Measurements from ENCODE around the gene TTLL9.

TTLL9 gene

DNA sequence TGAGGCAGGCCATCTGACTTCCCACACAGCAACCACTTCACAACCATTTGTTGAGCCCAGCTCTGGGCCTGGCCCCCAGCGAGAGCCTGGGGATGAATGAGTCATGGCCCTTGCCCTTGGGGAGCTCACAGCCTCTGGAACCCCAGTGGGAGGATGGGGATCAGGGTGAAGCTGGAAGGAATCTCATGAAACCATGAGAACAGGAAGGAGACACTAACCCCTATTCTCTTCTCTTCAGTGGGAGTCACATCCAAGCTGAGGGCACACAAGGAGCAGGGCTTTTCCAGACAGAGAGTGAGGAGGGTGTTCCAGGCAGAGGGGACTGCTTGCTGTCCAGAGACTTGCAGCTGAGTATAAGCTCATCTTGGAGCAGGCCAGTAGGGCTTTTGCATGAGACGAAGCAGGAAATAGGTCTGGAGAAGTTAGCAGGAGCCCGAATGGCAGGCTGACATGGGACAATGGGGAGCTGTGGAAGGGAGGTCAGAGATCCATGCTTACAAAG, 32.5 kb upstream of the TTLL9 start:
- DNase-seq (ENCODE audit: low read depth), result no peak

DNA sequence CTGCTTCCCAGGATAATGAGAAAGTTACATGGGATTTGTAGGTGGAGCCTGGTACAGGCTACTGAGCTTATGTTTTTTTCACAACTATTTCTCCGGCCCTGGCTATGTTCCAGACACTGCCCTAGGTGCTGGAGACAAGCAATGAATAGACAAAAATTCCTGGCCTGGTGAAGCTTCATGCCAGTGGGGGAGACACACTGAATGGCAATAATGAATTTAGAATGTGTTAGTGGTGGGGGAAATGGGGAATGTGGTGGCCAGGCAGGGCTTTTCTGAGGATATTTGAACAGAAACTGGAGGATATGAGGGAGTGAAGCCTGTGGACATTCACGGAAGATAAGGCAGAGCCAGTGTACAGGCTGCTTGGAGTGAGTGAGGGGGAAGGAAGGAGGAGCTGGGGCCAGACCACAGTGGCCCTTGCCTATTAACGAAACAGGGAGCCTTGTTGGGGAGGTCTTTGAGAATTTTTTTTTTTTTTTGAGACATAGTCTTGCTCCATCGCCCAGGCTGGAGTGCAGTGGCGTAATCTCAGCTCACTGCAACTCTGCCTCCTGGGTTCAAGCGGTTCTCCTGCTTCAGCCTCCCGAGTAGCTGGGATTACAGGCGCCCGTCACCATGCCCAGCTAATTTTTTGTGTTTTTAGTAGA, 31.7 kb upstream of the TTLL9 start:
- DNase-seq (ENCODE audit: low read depth), result no peak

DNA sequence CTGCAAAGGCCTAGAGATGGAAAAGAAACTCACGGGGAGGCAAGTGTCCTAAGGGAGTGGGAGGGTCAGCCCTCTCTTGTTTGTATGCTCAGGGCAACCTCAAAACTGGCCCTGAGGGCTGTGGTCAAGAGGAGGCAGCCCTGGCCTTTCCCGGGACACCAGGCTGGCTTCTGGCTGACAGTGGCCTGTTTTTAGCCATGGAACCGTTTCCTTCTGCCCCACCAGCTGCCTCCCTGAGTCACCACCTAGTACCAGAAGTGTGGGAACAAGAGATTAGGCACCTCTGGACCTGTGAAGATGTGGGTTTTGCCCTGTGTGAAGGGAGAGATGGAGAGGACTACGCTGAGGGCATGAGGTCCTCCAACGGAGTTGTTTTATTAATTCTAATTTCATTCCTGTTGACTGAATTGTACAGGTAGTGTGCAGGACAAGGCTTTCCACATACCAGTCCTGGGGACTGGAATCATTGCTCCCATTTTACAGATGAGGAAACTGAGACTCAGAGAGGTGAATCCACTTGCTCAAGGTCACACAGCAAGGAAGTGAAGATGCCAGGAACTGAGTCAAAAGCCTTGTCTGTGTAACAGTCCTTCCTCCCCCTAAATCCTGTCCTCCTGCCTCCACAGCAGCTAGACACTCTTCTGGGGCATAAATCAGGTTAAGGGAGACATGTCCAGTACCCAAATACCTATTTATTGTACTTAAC, 30.5 kb upstream of the TTLL9 start:
- DNase-seq (ENCODE audit: low read depth), result no peak

DNA sequence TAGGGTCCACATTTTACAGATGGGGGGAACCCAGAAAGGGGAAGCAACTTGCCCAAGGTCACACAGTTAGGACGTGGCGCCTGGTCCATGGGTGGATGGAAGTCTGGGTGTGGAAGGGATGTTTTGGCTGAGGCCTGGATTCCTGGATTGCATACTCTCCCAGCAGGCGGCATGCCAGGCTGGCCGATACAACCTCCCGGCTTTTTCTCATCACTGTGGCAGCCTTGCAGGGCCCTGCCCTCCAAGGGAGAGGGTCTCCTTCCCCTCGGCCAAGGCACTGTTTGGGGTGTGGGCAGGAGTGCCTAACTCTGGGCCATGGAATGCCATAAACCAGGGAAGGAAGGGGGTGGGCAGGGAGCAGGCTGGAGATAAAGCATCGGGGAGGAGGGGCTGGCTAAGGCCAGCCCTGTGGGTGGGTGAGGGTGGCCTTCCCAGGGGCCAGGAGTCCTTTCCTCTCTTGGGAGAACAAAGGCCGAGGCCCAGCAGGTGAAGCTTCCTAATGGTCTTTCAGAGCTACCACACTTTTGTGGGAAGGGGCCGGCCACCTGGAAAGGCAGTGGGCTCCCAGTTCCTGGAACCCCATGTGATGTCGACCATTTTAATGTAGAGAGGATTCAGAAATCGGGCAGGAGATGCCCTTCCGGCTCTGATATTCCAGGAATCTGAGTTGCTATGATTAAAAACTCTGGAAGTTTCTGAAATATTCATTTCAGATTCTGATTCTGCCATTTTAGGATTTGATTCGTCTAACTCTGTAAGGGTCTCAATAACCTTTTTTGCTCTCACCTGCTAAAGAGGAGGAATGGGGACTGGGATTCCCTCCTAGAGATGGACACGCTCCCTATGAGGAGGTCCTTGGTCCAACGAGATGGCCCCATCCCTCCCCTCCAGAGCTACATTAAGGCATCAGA, 29.3 kb upstream of the TTLL9 start:
- DNase-seq (ENCODE audit: low read depth), result no peak

DNA sequence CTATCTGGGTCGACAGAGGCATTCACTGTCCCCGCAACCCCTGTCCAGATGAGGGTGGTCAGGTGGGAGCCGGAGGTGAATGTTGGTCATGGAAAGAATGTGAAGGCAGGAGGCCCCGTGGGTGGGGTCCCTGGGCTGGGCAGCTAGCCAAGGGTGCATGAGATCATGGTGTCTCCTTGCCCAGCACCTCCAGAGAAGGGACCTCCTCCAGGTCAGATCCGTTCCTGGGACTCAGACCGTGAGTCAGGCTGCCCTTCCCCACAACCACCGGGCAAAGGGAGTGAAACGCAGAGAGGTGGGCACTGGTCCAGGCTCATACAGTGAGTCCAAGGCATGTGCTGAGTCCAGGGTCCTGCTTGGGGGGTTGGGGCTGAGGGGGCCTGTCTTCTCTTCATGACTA, 28.5 kb upstream of the TTLL9 start:
- no peak for DNase-seq (ENCODE audit: low read depth)

DNA sequence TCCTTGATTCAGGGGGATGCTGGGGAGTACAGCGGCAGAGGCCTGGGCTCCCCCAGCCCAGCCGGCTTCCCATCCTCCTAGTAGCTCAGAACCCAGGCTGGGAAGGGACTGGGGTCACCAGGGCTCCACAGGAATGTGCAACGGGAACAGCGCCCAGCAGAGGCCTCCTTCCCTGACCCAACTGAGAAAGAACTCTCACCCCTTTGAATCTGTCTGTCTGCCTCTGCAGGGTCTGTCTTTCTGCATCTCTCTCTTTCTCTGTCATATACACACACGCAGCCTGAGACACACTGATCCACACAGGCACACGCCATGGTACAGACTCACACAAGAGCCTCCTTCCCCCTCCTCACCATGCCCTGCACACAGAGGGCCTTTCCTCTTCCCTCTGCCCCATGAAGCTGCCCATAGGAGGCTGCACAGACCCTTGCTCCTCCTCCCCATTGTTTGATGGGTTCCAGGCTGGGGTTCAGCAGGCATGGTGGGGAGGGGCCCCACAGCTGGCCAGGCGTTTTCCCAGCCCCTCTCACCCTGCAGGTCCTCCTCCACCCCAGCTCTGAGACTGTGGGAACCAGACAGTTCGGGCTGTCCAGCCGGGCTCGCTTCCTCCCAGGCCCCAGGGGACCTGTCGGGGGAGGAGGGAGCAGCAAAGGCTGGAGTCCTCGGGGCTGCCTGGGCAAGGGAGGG, 27.8 kb upstream of the TTLL9 start:
- DNase-seq (ENCODE audit: low read depth), result no peak

DNA sequence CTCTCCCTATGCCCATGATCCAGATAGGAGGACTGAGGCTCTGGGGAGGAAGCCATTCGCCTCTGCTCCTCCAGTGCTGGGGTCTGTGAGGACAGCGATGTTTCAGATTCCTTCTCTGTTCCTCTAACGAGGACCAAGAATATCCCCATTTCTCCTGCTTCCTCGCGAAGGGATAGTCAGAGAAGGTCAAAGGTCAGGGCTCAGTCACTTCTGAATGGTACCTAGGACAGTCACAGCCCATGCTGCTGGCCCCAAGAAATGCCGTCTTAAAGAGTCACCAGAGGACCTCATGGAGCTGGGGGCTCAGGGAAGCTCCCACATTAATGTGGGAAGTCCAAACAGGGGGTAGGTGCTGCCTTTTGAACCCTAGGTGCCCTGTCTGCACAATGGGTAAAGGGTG, 27.1 kb upstream of the TTLL9 start:
- no peak for DNase-seq (ENCODE audit: low read depth)

DNA sequence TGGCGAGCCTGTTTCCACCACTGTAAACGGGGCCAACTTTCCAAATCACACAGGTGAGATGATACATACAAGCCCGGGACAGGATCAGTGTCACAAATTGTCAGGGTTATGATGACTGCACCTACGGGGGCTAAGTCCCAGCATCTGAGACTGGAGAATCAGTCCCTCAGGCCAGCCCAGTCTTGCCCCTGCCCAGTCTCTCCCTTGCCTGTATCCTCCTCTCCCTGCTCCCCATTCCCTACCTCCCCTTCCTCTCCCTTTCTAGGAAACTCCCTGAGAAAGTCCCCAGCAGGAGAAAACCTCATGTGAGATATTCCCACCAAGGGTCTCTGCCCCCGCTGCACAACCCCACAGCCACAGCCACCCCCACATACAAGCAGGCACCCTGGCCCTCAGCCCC, 26.6 kb upstream of the TTLL9 start:
- no peak for DNase-seq (ENCODE audit: low read depth)

DNA sequence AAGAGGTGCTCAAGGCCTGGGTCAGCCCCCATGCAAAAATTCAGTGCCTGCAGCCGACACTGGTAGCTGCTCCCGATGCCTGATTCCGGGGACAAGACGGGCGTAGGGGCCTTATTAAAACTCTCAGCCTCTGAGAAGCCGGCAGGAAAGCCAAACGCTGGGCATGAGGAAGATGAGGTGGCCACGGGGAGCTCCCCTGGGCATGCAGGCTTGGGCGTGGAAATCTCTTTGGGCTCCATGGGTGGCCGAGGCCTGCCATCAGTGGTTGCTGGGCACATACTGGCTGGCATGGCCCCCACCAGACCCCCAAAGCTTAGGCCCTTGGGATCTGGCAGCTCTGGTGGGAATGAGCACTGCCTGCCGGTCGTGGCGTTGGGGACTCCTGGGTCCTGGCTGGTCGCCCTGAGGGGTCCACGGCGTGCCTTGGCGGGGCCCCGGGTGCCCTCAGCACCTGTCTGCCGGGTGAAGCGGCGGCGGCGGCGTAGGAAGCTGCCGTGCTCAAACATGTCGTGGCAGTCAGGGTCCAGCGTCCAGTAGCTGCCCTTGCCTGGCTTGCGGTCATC, 25.6 kb upstream of the TTLL9 start:
- no peak for DNase-seq (ENCODE audit: low read depth)

DNA sequence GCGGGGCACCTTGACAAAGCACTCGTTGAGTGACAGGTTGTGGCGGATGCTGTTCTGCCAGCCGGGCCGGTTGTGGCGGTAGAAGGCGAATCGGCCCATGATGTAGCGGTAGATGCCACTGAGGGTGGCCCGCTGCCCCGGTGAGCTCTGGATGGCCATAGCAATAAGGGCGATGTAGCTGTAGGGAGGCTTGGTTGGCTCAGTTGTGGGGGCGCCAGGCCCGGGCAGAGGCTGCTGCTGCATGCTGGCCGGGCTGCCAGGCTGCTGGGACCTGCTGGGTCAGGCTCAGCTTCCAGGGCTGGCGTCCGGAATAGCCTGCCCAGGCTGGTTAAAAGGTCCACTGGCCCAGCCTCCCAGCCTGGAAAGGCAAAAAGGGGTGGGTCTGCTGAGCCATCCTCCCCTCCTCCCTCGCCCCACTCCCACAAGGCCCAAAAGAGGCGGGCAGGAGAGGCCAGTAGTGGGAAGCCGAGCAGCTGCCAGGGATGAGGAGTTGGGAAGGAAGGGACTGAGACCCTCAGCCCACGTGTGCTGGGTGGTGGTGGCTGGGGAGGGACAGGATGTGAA, 25.1 kb upstream of the TTLL9 start, which contains the start of gene FOXS1:
FOXS1 (minus strand) TSS at position 305 of the 564 bp plus-strand sequence; CDS start at position 243, 62 bp downstream.
- DNase-seq (ENCODE audit: low read depth), result no peak

DNA sequence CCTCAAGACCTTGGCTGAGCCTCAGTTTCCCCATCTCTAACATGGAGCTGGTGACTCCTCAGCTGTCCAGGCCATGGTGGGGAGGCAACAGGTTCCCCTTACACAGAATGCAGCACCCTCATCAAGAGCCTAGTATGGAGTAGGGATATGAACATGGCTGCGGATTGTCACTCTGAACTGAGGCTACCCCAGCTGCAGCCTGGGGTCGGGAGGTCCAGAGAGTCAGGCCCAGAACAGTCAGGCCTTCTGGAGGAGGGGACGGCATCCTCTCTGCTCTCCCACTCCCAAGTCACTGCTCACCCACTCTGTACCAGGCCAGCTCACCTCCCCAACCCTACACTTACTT, 23.7 kb upstream of the TTLL9 start:
- DNase-seq (ENCODE audit: low read depth), result no peak

DNA sequence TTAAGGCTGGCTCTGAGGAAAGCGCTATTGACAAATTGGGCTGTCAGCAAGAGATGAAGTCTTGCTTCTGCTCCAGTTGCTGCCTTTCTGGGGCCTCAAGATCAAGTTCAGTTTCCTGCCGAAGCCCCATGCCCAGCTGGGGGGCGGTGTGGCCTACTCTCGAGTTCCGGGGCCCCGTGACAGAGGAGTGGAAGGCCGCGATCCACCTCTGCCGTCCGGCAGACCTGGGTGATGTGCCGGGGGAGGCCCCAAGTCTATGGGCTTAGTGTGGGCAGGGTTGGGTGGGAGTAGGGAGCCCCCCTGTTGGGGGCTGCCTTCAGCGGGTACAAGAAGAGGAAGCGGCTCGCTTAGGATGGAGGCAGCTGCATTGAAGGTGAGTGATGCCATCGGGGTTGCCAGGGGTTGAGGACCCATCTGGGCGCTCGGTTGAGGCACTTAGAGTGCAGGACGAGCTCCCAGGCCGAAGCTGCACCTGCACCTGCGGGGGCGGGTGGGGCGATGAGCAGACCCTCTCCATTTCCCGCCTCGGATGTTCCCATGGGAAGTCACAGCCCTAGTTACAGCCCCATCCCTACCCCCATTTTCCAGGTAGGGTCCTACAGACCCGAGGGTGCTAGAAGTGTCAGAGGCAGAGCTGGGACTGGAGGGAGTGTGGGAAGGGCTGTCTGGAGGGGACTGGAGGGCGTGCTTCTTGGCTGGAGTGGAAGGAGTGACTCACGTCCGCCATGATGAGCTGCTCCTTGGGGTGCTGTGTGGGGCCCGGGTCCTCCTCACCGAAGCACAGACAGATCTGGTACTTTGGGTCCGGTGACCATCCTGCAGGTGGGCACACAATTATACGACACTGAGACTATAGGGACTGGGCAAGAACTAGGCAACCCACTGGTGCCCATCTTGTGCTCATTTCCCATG, 22.1 kb upstream of the TTLL9 start:
- no peak for DNase-seq (ENCODE audit: low read depth)

DNA sequence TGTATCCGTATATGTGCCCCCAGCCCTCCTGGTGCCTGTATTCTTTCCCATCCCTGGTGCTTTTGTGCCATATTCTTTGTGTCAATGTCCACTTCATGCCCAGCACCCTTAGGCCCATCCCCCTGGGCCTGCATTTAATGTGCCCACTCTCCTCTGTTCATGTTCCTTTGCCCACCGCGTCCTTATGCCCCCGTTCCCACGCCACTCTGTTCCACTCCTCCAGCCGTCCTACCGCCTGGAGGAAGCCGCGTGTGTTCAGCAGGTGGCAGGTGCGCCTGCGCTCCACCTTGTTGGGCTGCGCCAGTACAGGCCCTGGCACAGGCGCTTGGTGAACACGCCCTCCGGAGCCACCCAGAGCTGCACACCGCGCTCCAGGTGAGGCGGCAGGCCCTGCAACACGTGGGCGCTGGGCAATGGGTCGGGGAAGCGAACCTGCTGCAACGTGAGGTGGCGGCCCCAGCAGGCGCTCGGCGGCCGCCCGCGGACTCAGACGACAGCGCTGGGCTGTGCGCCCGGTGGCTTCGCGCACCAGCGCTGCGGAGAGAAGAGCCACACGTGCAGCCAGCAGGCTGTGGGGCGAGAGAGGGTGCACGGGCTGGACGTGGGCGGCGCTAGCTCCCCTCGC, 21.0 kb upstream of the TTLL9 start:
- no peak for DNase-seq (ENCODE audit: low read depth)

DNA sequence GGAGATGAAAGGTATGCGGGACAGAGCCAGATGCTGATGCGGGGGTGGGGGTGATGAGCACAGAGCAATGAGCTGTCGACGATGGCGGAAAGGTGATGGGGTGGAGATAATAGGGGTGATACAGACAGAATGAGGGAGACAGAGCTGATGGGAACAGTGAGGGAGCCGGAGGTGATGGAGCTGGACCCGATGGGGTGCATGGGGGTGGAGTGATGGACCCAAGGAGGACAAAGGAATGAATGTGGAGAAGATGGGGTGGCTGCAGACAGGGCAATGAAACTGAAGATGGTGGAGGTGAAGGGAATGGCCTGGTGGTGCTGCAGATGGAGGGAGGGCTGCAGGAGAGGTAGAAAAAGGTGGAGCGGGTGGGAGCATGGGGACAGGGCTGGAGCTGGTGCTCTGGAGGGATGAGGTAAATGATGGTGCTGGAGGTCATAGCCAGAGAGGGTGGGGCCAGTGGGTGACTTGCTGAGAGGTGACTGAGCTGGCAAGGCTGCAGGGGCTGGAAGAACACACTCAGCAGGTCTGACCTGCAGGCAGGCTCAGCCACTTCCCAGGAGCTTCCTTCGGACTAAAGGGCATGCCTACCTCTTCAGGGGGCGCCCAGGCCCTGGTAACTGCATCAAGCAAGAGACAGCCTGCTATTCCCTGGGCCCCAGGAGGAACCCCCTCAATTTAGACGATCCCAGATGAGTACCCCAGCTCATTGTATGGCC, 19.0 kb upstream of the TTLL9 start:
- no peak for DNase-seq (ENCODE audit: low read depth)

DNA sequence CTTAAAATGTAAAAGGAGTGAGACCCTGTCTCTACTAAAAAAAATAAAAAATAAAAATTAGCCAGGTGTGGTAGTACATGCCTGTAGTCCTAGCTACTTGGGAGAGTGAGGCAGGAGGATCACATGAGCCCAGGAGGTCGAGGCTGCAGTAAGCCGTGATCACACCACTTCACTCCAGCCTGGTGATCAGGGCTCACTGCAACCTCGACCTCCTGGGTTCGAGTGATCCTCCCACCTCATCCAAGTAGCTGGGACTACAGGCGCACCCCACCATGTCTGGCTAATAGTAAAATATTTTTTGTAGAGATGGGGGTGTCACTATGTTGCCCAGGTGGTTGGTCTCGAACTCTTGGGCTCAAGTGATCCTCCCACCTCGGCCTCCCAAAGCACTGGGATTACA, 17.0 kb upstream of the TTLL9 start:
- no peak for DNase-seq (ENCODE audit: low read depth)

DNA sequence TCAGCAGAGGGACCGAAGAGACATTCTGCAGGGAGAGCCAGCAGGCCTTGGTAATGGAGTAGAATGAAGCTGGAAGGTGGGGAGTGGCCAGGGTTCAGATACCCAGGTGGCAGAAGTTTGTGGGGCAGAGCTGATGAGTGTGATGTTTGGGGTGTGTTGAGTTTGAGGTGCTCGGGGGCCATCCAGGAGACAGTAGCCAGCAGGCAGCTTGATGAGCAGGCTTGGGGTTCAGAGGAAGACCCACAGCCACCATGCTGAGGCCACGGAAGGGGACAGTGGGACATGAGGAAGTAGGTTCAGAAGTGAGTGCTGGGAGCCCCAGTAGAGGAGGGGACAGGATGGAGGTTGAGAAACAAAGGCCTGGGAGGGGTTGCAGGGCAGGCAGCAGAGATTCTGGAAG, 13.9 kb upstream of the TTLL9 start:
- no peak for DNase-seq (ENCODE audit: low read depth)

DNA sequence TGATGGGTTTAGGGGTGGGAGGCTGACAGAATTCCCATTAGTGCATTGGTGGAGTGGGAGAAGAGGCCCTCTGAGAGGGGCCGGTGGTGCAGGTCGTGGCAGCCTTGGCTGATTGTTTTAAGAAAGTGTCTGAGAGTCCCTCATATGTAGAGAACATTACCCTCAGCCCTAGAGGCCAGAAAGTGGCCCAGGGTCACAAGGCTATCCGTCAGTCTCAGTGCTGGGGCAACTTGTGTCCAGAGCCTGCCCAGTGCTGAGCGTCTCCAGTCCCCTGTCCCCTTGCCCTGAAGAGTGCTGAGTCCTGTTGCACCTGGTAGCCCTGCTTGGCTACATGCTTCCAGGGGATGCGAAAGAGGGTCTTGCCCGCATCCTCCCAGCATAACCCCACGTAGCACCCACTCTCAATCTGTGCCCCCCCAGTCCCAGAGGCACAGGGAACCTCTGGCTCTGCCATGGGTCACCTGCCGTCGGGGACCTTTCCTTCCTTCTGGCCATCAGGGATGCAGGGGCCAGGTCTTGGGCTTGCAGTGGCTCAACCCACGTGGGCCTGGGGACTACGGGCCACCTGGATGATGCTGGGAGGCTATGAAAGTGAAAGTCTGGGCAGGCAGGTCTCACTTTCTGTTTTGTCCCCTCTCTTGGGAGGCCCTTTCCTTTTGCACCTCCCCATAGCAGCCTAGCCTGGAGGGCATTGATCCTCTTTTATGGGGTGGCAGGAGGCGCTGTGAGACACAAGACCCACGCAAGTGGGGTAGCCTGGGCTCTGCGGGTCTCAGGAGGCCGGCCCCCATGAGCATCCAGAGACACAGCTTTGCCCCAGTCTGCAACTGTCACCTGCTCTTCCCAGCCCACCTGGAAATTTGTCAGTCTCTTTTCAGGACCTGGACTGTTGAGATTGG, 12.3 kb upstream of the TTLL9 start:
- DNase-seq (ENCODE audit: low read depth), result no peak

DNA sequence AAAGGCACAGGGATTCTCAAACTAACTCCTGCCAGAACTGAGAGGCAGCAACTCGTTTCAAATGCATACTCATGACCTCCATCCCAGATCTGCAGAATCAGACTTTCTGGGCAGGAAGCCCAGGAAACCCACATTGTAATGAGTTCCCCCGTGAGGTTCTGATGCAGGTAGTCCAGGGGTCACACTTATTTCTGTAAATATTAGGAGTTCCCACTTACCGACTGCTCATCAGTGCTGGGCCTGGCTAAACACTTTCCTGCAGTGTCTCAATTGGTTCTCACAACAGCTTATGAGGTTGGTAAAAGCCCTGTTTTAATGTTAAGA, 11.7 kb upstream of the TTLL9 start:
- no peak for DNase-seq (ENCODE audit: low read depth)

Data from T follicular helper cell (primary cell).